Kidney glomerular epithelial cell (primary cell): Measurements from ENCODE around the gene SEZ6L2.
"Not testable (repeated sequence)": the region's sequence is repeated elsewhere in the genome, so short reads cannot be mapped to it uniquely, and the experiment has no call there.

Experiments
- DNase-seq: peaks from one replicate; lab custom pipeline; 2025; lab: John Stamatoyannopoulos, UW

The SEZ6L2 gene

GRCh38 chr16:29891525-29892457, 7.6 kb downstream of the SEZ6L2 start:
- no peak for DNase-seq

- not testable (repeated sequence) for DNase-seq
Observed at GRCh38 chr16:29889372-29889771, 10.0 kb downstream of the SEZ6L2 start.

GRCh38 chr16:29883987-29884386, 15.4 kb downstream of the SEZ6L2 start:
- DNase-seq: no peak

GRCh38 chr16:29881050-29881449, 18.3 kb downstream of the SEZ6L2 start:
- no peak for DNase-seq

- no peak for DNase-seq
Observed at GRCh38 chr16:29878172-29878571, 21.2 kb downstream of the SEZ6L2 start.

GRCh38 chr16:29877266-29877961, 21.9 kb downstream of the SEZ6L2 start:
- DNase-seq: peak; percentile 2

GRCh38 chr16:29876594-29877249, 22.6 kb downstream of the SEZ6L2 start:
- DNase-seq: no peak

GRCh38 chr16:29876217-29876593, 23.1 kb downstream of the SEZ6L2 start:
- DNase-seq: no peak

GRCh38 chr16:29875206-29875605, 24.1 kb downstream of the SEZ6L2 start:
- no peak for DNase-seq

GRCh38 chr16:29873319-29873718, 26.0 kb downstream of the SEZ6L2 start:
- no peak for DNase-seq

- no peak for DNase-seq
Observed at GRCh38 chr16:29871822-29872546, 27.4 kb downstream of the SEZ6L2 start.

- DNase-seq: not testable (repeated sequence)
Observed at GRCh38 chr16:29869067-29869466, 30.3 kb downstream of the SEZ6L2 start.

- no peak for DNase-seq
Observed at GRCh38 chr16:29868396-29869009, 30.8 kb downstream of the SEZ6L2 start.

GRCh38 chr16:29864205-29864604, 35.1 kb downstream of the SEZ6L2 start:
- DNase-seq: no peak

GRCh38 chr16:29863669-29863984, 35.7 kb downstream of the SEZ6L2 start:
- no peak for DNase-seq

- peak; percentile 97 for DNase-seq
Observed at GRCh38 chr16:29862884-29863668, 36.3 kb downstream of the SEZ6L2 start, which contains the start of gene CDIPT. Gene CDIPT (minus strand): TSS chr16:29863226. CDS start chr16:29862857, 369 bp downstream.

GRCh38 chr16:29862383-29862883, 36.9 kb downstream of the SEZ6L2 start:
- DNase-seq: peak; percentile 18

- DNase-seq: no peak
Observed at GRCh38 chr16:29860218-29860617, 39.1 kb downstream of the SEZ6L2 start.

- no peak for DNase-seq
Observed at GRCh38 chr16:29858974-29859373, 40.4 kb downstream of the SEZ6L2 start.

- no peak for DNase-seq
Observed at GRCh38 chr16:29858149-29858849, 41.1 kb downstream of the SEZ6L2 start.
